ENCODE data around the gene L3MBTL2. TPM values are rescaled to one million over a fixed set of nuclear protein-coding genes. Genes with fewer than 3 reads are reported as not detected.
"Not testable (repeated sequence)": the region's sequence is repeated elsewhere in the genome, so short reads cannot be mapped to it uniquely, and the experiment has no call there.

Gene L3MBTL2
- 23.6 and 28.4 TPM in 2 replicates for total RNA-seq (2014; rRNA removed; shearing (Covaris generic))

DNA sequence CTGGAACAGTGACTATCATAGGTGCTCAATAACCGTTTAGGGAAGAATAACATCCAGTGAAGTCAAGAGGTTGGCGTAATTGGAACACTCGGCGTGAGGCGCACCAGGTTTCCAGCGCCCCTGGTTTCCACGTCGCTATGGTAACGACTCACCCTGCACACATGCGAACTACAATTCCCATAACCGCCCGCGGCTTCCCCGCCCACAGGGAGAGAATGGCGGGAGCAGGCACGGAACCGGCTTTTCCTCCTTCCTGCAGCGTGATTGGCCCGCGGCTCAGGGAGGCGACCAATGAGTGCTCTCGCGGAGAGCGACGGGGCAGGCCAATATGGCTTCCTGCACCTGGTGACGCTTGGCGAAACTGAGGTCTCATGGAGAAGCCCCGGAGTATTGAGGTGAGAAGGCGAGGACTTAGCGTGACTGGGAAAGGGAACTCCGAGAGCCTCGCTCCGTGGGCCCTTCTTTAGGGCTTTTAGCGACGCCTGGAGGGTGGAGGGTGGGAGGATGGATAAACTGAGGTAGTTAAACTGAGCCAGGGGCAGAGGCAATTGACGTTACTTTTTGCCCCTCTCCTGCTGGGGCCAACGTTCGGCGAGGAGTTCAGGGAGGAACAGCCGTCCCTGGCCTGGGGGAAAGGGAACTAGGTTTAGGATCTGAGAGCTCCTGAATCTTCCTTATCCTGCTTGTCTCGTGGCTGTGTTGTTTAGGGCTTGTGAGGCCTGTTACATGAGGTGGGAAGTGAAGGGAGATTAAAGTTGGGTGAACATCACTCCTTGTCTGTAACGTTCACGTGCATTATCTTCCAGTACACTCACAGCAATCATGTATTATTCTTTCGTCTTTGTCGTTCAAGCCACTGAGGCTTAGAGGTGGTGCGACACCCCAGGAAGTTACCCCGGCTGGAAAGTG lies at the start of gene L3MBTL2:
Gene L3MBTL2, plus strand, starts transcription at position 321 of the 909 bp plus-strand sequence. Its CDS starts 51 bp downstream, at position 372.
- DNase-seq (ENCODE audit: low spot score) = peak; percentile 92

DNA sequence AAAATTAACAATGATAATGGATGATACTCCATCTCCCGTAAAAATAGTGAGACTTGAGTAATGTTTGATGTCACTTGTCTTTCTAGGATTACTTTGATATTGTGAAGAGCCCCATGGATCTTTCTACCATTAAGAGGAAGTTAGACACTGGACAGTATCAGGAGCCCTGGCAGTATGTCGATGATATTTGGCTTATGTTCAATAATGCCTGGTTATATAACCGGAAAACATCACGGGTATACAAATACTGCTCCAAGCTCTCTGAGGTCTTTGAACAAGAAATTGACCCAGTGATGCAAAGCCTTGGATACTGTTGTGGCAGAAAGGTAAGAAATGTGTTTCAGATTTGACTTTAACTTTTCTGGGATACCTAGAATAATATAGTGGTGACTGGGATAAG lies 48.0 kb upstream of the L3MBTL2 start:
- no peak for DNase-seq (ENCODE audit: low spot score)

DNA sequence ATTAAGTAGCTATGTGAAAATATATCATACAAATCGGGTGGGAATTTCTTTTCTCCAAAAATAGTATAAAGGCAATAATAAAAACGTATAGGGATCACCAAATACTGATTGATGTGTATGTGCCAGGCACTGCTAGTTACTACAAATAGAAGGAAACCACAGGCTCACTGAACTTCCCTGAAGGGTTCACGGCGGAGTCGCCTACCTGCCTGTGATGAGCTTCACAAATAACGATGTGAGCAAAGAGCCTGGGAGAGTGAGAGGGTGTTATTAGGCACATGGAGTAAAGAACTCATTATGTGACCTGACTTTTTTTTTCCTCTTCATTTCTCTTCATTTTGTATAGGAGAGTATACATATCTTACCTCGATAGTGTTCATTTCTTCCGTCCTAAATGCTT lies 36.0 kb upstream of the L3MBTL2 start:
- no peak for DNase-seq (ENCODE audit: low spot score)

DNA sequence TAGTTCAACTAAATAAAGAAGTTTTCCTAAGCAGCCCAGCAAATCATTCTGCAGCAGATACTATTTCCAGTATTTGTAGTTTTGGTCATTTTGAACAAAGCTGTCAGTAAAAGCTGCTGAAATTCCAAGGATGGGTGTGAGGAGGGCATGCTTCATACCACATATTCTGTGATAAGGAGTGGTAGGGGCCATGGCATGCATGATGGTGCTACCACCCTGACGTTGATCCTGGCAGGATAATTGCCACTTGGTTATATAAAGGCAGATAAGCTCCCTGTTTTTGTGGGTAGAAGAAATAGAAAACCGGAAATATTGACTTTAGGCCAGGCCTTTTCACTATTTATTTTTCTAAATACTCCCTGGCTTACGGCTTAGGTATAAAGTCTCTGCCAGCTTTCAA lies 33.1 kb upstream of the L3MBTL2 start:
- DNase-seq (ENCODE audit: low spot score) = no peak

DNA sequence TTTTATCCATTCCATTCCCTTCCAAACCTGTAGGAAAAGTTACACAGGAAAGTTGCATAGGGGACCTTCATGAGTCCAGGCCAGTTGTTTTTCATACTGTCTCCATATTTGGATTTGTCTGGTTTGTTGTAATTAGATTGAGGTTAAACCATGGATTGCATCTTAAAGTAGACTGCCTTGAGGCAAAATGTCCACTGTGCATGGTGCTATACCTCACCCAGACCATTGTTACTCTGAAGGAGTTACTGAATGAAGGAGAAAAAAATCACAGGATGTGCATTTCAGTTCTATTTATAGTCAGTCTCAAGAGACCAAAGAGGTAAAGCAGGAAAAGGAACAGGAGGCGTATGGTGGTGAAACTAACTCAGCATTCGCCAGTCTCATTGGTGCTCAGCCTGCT lies 29.6 kb upstream of the L3MBTL2 start:
- DNase-seq (ENCODE audit: low spot score) = no peak

DNA sequence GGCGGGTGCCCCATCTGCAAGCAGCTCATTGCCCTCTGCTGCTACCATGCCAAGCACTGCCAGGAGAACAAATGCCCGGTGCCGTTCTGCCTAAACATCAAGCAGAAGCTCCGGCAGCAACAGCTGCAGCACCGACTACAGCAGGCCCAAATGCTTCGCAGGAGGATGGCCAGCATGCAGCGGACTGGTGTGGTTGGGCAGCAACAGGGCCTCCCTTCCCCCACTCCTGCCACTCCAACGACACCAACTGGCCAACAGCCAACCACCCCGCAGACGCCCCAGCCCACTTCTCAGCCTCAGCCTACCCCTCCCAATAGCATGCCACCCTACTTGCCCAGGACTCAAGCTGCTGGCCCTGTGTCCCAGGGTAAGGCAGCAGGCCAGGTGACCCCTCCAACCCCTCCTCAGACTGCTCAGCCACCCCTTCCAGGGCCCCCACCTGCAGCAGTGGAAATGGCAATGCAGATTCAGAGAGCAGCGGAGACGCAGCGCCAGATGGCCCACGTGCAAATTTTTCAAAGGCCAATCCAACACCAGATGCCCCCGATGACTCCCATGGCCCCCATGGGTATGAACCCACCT lies 28.0 kb upstream of the L3MBTL2 start:
- no peak for DNase-seq (ENCODE audit: low spot score)

DNA sequence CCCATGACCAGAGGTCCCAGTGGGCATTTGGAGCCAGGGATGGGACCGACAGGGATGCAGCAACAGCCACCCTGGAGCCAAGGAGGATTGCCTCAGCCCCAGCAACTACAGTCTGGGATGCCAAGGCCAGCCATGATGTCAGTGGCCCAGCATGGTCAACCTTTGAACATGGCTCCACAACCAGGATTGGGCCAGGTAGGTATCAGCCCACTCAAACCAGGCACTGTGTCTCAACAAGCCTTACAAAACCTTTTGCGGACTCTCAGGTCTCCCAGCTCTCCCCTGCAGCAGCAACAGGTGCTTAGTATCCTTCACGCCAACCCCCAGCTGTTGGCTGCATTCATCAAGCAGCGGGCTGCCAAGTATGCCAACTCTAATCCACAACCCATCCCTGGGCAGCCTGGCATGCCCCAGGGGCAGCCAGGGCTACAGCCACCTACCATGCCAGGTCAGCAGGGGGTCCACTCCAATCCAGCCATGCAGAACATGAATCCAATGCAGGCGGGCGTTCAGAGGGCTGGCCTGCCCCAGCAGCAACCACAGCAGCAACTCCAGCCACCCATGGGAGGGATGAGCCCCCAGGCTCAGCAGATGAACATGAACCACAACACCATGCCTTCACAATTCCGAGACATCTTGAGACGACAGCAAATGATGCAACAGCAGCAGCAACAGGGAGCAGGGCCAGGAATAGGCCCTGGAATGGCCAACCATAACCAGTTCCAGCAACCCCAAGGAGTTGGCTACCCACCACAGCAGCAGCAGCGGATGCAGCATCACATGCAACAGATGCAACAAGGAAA lies 27.3 kb upstream of the L3MBTL2 start:
- no peak for DNase-seq (ENCODE audit: low spot score)

DNA sequence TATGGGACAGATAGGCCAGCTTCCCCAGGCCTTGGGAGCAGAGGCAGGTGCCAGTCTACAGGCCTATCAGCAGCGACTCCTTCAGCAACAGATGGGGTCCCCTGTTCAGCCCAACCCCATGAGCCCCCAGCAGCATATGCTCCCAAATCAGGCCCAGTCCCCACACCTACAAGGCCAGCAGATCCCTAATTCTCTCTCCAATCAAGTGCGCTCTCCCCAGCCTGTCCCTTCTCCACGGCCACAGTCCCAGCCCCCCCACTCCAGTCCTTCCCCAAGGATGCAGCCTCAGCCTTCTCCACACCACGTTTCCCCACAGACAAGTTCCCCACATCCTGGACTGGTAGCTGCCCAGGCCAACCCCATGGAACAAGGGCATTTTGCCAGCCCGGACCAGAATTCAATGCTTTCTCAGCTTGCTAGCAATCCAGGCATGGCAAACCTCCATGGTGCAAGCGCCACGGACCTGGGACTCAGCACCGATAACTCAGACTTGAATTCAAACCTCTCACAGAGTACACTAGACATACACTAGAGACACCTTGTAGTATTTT lies 26.6 kb upstream of the L3MBTL2 start:
- no peak for DNase-seq (ENCODE audit: low spot score)

DNA sequence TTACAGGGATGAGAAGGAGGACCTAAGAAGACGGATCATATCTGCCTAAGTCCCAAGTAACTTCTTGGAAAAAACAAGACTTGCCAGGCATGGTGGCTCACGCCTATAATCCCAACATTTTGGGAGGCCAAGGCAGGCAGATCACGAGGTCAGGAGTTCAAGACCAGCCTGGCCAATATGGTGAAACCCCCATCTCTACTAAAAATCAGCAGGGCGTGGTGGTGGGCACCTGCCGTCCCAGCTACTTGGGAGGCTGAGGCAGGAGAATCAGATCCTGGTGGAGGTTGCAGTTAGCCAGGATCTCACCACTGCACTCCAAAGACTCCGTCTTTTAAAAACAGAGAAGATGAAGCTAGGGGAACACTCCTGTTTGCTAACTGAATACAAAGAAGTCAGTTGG lies 24.8 kb upstream of the L3MBTL2 start:
- not testable (repeated sequence) for DNase-seq (ENCODE audit: low spot score)

DNA sequence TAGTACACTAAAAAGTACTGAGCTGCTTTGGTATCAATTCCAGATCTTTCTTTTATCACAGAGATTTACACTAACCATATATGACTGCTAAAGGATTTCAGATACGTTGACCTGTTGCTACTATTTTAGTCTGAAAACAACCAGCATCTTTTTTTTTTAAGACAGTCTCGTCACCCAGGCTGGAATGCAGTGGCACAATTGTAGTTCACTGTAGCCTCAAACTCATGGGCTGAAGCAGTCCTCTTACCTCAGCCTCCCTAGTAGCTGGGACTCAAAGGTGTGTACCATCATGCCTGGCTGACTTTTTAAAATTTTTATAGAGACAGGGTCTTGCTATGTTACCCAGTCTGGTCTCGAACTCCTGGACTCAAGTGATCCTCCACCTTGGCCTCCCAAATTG lies 24.2 kb upstream of the L3MBTL2 start:
- no peak for DNase-seq (ENCODE audit: low spot score)

DNA sequence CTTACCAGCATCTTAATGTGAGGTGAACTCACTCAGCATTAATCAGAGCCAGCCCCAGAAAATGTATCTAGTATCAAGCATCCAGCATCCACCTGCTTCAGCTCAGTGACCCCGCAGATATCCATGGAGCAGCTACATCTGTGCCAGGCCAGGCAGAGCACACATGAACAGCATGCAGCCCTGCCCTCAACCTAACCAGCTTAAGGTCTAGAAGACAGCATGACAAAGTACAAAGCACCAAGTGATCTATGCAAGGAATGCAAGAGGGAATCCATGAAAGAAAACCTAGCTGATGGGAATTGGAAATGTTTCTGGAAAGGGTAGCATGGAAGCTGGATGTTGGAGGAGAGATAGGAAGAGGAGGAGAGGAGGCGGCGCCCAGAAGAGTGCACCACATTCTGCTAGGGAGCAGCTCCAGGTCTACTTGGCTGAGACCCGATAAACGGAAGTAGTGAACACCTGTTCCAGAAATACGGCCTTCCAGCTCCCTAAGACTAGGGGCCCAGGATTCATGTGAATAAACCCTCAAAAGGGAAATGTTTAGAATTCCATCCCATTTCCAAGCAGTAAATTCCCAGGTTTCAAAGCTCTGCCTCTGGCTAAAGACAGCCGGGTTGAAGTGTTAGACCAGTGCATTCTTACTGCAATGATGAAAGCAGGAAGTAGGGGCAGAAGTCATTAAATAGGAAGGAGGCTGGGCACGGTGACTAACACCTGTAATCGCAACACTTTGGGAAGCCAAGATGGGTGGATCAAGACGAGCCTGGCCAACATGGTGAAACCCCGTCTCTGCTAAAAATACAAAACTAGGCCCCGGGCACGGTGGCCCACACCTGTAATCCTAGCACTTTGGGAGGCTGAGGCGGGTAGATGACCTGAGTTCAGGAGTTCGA lies 23.5 kb upstream of the L3MBTL2 start:
- peak; percentile 66 for DNase-seq (ENCODE audit: low spot score)

DNA sequence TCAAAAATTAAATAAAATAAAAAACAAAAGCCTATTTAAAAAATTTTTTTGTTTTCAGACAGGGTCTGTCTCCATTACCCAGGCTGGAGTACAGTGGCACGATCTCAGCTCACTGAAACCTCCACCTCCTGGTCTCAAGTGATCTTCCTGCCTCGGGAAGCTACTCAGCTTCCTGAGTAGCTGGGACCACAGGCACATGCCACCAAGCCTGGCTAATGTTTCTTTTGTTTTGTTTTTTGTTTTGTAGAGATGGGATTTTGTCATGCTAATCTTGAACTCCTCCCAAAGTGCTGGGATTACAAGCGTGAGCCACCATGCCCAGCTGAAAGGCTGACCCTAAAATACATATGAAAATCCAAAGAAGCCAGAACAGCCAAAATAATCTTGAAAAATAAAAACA lies 20.4 kb upstream of the L3MBTL2 start:
- DNase-seq (ENCODE audit: low spot score) = no peak

DNA sequence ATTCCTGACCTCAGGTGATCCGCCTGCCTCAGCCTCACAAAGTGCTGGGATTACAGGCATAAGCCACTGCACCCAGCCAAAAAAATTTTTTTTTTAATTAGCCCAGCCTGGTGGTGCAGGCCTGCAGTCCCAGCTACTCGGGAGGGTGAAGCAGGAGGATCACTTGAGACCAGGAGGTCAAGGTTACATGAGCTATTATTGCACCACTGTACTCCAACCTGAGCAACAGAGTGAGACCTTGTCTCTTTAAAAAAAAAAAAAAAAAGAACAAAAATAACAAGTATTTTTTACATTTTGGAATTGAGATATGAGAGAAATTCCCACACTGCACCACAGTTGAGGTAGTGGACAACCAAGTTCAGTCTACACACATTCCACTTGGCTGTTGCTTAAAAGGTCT lies 13.6 kb upstream of the L3MBTL2 start:
- DNase-seq (ENCODE audit: low spot score) = no peak

DNA sequence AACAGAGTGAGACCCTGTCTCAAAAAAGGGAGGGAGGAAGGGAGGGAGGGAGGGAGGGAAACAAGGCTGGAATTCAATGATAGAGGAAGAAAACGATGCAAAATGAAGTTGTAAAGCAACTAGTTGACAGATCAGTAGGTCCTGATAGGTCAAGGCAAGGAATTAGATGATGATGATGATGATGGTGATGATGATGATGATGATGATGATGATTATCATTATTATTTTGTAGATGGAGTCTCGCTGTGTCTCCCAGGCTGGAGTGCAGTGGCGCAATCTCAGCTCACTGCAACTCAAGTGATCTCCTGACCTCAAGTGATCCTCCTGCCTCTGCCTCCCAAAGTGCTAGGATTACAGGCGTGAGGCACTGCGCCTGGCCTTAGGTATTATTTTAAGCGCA lies 11.3 kb upstream of the L3MBTL2 start:
- DNase-seq (ENCODE audit: low spot score) = no peak

DNA sequence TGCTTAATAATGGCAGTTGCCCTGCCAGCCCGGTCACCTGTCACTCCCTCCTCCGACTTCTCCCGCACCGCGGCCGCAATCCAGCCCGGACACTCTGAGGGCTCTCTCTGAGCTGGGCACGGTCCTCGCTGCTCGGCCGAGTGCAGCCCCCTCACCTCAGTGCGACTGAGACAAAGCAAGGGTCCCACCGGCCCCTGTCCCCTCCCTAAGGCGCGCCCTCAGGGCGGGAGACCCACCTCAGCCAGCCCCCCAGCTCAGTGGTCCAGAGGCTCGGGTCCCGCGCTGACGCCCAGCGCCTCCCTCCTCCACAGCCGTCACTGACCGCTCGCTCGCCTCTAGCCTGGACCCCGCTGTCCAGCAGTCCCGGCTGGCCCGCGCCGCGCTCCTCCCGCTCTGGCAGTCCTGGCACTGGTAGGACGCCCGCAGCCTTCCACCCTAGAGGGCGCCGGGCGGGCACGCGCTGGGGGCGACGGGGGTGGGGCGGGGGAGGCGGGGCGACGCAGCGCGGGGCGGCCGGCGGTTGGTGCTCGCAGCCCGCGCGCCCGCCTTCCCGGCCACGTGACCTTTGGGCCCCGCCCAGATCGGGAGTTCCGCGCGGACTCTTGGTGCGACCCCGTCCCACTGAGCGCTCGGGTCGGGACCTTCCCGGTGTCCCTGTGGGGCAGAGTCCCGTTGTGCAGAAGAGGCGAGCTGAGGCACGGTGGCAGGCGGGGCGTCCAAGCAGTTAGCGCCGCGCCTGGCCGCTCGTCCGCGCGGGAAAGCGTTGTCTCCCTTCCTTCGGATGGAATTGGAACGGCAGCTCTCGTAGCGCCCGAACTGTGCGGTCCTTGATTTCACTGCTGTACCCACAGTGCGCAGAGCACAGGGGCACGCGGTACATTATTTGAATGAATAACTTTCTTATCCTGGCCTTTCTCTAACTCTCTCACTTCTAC lies 7.8 kb upstream of the L3MBTL2 start:
- DNase-seq (ENCODE audit: low spot score) = peak; percentile 55

DNA sequence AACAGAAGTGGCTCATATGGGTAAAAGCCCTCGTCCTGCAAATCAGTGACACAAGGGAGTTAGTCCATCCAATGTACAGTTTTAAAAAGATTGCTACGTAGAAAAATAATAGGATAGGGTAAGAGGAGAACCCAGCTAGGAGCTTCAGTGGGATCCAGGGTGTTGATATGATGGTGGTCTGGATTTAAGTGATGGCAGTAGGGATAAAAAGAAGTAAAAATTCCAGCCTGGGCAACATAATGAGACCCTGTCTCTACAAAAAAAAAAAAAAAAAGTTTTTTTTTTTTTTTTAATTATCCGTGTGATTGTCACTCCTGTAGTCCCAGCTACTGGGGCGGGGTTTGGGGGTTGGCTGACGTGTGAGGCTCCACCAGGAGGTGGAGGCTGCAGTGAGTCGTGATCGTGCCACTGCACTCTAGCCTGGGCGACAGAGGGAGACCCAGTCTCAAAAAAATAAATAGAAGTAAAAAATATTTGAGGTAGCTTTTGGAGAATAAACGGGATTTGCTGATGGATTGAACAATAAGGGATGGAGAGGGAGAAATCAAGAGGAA lies 7.0 kb upstream of the L3MBTL2 start:
- DNase-seq (ENCODE audit: low spot score) = peak; percentile 8

DNA sequence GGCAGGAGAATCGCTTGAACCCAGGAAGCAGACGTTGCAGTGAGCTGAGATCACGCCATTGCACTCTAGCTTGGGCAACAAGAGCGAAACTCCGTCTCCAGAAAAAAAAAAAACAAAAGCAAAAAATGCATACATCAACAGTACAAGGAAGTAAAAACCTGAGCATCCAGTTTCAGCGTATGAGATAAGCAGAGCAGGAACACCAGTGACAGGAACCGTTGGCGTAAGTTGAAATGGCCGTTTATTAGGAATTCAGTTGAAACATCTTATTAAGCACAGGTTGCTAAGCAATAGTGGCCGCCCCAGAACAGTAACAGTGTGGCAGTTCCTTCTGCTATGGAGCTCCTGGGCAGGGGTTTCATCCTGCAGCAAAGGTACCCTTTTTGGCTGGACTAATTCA lies 4.0 kb upstream of the L3MBTL2 start:
- DNase-seq (ENCODE audit: low spot score) = peak; percentile 56

DNA sequence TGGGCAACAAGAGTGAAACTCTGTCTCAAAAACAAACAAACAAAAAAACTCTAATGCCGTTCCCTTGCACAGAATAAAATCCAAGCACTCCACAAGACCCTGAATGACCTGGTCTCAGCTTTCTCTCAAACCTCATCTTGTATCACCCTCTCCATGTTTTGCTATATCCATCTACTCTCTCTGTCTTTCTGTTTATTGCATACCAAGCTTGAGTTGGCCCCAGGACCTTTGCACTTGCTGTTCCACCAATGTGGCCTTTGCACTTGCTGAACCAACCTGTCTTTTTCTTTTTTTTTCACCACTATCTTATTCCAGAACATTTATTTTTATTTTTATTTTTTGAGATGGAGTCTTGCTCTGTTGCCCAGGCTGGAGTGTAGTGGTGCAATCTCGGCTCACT lies 2.0 kb upstream of the L3MBTL2 start:
- DNase-seq (ENCODE audit: low spot score) = no peak

DNA sequence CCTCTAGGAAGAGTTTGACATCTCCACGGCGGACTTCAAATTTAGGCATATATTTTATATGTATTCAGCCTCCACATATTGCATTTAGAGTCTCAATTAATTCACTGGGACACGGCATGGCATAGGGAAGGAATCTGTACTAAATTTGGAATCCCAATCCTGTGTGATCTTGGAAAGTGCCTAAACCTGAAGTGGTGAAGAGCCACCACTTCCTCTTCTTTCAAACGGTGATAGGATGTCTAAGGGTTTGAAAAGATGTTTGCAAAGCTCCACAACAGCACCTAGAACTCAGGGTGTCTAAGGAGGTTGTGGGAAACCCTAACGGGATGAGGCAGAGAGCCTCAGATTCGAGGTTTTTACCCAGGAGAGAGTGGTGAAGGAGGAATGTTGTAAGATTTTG lies 1.0 kb upstream of the L3MBTL2 start:
- no peak for DNase-seq (ENCODE audit: low spot score)

DNA sequence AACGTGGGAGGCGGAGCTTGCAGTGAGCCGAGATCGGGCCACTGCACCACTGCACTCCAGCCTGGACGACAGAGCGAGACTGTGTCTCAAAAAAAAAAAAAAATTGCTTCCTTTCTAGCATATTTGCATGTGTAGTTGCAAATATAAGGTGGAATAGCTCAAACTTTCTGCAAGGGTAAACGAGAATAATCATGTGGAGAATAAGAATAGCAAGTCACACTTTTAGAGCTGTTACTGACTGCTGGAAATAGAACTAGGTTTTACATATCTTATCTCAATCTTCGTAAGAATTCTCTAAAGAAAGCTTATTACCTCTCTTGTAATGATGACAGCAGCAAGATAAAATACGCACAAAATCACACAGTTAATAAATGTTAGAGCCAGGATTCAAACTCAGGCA lies 1.6 kb downstream of the L3MBTL2 start:
- DNase-seq (ENCODE audit: low spot score) = no peak

Measured in HT-29 (cell line).